ENCODE results near the gene CLDN1. TPM values are rescaled to one million over a fixed set of nuclear protein-coding genes. Genes with fewer than 3 reads are reported as not detected.

Gene CLDN1
- total RNA-seq (ENCODE audit: insufficient read depth, low replicate concordance) = 14.0 TPM

GRCh38 chr3:190321789-190322603 lies at the start of gene CLDN1:
TSS of gene CLDN1 (minus strand) at chr3:190322446. CDS start at chr3:190322206, 240 bp downstream.
- peak; percentile 74 for DNase-seq (ENCODE audit: low spot score)

- no peak for DNase-seq (ENCODE audit: low spot score)
Measured at GRCh38 chr3:190371152-190371551, 48.9 kb upstream of the CLDN1 start.

- DNase-seq (ENCODE audit: low spot score) = no peak
Measured at GRCh38 chr3:190370369-190370768, 48.1 kb upstream of the CLDN1 start.

- DNase-seq (ENCODE audit: low spot score) = peak; percentile 61
Measured at GRCh38 chr3:190369668-190370295, 47.5 kb upstream of the CLDN1 start.

GRCh38 chr3:190368881-190369280 lies 46.6 kb upstream of the CLDN1 start:
- DNase-seq (ENCODE audit: low spot score) = no peak

- no peak for DNase-seq (ENCODE audit: low spot score)
Measured at GRCh38 chr3:190366133-190366532, 43.9 kb upstream of the CLDN1 start.

- DNase-seq (ENCODE audit: low spot score) = no peak
Measured at GRCh38 chr3:190362258-190362657, 40.0 kb upstream of the CLDN1 start.

GRCh38 chr3:190361791-190362190 lies 39.5 kb upstream of the CLDN1 start:
- DNase-seq (ENCODE audit: low spot score) = no peak

- no peak for DNase-seq (ENCODE audit: low spot score)
Measured at GRCh38 chr3:190360228-190360627, 38.0 kb upstream of the CLDN1 start.

GRCh38 chr3:190359813-190360212 lies 37.6 kb upstream of the CLDN1 start:
- no peak for DNase-seq (ENCODE audit: low spot score)

GRCh38 chr3:190357468-190357867 lies 35.2 kb upstream of the CLDN1 start:
- DNase-seq (ENCODE audit: low spot score) = no peak

- DNase-seq (ENCODE audit: low spot score) = no peak
Measured at GRCh38 chr3:190356246-190356645, 34.0 kb upstream of the CLDN1 start.

GRCh38 chr3:190352861-190353457 lies 30.7 kb upstream of the CLDN1 start:
- DNase-seq (ENCODE audit: low spot score) = no peak

GRCh38 chr3:190346541-190346940 lies 24.3 kb upstream of the CLDN1 start:
- no peak for DNase-seq (ENCODE audit: low spot score)

- DNase-seq (ENCODE audit: low spot score) = no peak
Measured at GRCh38 chr3:190345878-190346277, 23.6 kb upstream of the CLDN1 start.

GRCh38 chr3:190345027-190345821 lies 23.0 kb upstream of the CLDN1 start:
- peak; percentile 78 for DNase-seq (ENCODE audit: low spot score)

GRCh38 chr3:190340071-190340470 lies 17.8 kb upstream of the CLDN1 start:
- no peak for DNase-seq (ENCODE audit: low spot score)

GRCh38 chr3:190339130-190339529 lies 16.9 kb upstream of the CLDN1 start:
- DNase-seq (ENCODE audit: low spot score) = no peak

GRCh38 chr3:190338717-190339116 lies 16.5 kb upstream of the CLDN1 start:
- no peak for DNase-seq (ENCODE audit: low spot score)

GRCh38 chr3:190337301-190337700 lies 15.1 kb upstream of the CLDN1 start:
- DNase-seq (ENCODE audit: low spot score) = no peak

GRCh38 chr3:190336516-190337189 lies 14.4 kb upstream of the CLDN1 start:
- peak; percentile 42 for DNase-seq (ENCODE audit: low spot score)

Data from umbilical cord (tissue), 2 donors.